Measurements from ENCODE around the gene WAPL. TPM values are rescaled to one million over a fixed set of nuclear protein-coding genes. Genes with fewer than 3 reads are reported as not detected.

WAPL gene
- total and polyA plus RNA-seq, 8 donors: 7.1 to 22.0 (median 12.4) TPM

DNA sequence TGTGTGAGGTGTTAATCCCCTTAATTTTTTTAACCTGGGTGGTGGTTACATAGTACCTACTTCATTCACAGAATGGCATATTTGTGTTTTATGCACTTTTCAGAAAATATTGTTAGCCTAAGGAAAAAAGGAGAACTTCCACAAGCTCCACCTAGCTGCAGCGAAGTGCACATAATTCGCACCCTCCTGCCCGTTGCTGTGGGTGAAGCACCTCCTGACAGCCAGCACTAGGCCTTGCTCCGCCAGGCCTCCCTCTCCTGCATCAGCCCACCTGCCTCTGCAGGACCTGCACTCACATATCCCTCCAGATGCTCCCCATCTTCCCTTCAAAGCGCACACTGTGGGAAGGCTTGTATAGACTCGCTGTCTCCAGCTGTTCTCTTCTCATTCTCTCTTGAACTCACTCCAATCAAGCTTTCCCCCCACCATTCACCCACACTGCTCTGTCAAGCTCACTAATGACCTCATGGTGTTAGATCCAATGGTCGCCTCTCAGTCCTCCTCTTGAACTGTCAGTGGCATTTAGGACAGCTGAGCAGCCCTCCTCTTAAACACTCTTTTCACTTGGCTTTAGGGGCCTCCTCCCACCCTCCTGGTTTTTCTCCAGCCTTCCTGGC is 134.3 kb downstream of the WAPL start:
- TF ChIP-seq, protein P1, sequence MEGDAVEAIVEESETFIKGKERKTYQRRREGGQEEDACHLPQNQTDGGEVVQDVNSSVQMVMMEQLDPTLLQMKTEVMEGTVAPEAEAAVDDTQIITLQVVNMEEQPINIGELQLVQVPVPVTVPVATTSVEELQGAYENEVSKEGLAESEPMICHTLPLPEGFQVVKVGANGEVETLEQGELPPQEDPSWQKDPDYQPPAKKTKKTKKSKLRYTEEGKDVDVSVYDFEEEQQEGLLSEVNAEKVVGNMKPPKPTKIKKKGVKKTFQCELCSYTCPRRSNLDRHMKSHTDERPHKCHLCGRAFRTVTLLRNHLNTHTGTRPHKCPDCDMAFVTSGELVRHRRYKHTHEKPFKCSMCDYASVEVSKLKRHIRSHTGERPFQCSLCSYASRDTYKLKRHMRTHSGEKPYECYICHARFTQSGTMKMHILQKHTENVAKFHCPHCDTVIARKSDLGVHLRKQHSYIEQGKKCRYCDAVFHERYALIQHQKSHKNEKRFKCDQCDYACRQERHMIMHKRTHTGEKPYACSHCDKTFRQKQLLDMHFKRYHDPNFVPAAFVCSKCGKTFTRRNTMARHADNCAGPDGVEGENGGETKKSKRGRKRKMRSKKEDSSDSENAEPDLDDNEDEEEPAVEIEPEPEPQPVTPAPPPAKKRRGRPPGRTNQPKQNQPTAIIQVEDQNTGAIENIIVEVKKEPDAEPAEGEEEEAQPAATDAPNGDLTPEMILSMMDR (IDR thresholded peaks at IDR 0.05): no peak
- DNase-seq (no peak), ATAC-seq (no peak), FAIRE-seq (no peak)
- peaks cover 0 to 3% (median 0%) of the 10 kb centered on the region in 3 donors for H3K4me1 ChIP-seq
- no peak overlapping the region for H3K27ac ChIP-seq
- H3K4me3 ChIP-seq: no peak overlapping the region
- no peaks in the 10 kb centered on the region for H3K9me3 ChIP-seq
- H3K27me3 ChIP-seq: no peaks in the 10 kb centered on the region
- no peaks in the 10 kb centered on the region for H3K36me3 ChIP-seq
- 87% methylated on average over 7 of the region's 7 CpGs for WGBS, 2 donors
- intact Hi-C loops (cut with DNase I): no loop called here

DNA sequence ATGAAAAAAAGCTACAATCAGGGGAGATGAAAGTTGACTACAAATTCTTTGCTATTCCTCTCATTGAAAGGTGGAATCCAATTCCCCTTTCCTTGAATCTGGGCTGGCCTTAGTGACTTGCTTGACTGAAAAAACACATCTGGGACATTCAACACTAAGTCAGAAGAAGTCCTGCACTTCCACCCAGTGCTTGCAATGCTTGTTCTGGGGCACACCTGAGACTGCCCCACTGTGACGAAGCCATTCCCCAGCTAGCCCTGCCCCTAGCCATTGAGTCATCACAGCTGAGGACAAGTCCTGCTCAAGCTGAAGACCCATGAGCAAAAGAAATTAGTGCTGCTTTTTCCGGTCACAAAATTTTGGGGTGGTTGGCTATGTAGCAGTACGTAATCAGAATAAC is 135.8 kb downstream of the WAPL start:
- H3K27me3 ChIP-seq: no peaks in the 10 kb centered on the region
- H3K27ac ChIP-seq: no peak overlapping the region
- no peaks in the 10 kb centered on the region for H3K36me3 ChIP-seq
- H3K4me1 ChIP-seq: peaks cover 0 to 3% (median 0%) of the 10 kb centered on the region in 3 donors
- WGBS, 2 donors: 91 to 94% methylated on average over 3 of the region's 3 CpGs
- FAIRE-seq: no peak
- no peaks in the 10 kb centered on the region for H3K9me3 ChIP-seq
- intact Hi-C loops (cut with DNase I): no loop called here
- H3K4me3 ChIP-seq: no peak overlapping the region
- no peak for DNase-seq
- no peak for ATAC-seq
- TF ChIP-seq, protein P1 (IDR thresholded peaks at IDR 0.05): no peak

Other genes starting within 250 kb of the WAPL start
- gene GRID1, start 155.0 kb downstream of the WAPL start, total RNA-seq: 1 to 10 TPM in 3 of 6 donors, under 1 TPM in 3; 0.67 to 1.5 (median 1.0) TPM
- under 1 TPM; 0.05 to 0.15 TPM for gene GRID1, start 155.0 kb downstream of the WAPL start, polyA plus RNA-seq
- not detected for gene OPN4, start 132.8 kb upstream of the WAPL start, total RNA-seq
- gene OPN4, start 132.8 kb upstream of the WAPL start, polyA plus RNA-seq: not detected
- gene LDB3, start 146.7 kb upstream of the WAPL start, total RNA-seq: under 1 TPM; 0.14 to 0.59 (median 0.30) TPM
- gene LDB3, start 146.7 kb upstream of the WAPL start, polyA plus RNA-seq: 1 to 10 TPM; 1.3 to 2.1 TPM
- 10 to 100 TPM in 5 of 6 donors, 1 to 10 TPM in 1; 9.9 to 22.3 (median 13.5) TPM for gene BMPR1A, start 234.8 kb upstream of the WAPL start, total RNA-seq
- gene BMPR1A, start 234.8 kb upstream of the WAPL start, polyA plus RNA-seq: 1 to 10 TPM; 3.5 to 6.6 TPM